Epithelial cell of proximal tubule (primary cell): Measurements from ENCODE around the gene PTPN3. TPM values are rescaled to one million over a fixed set of nuclear protein-coding genes. Genes with fewer than 3 reads are reported as not detected.

Experiments used
- DNase-seq: peaks from one replicate; pipeline ENCODE4 v3.0.0-alpha.2; 2011; ENCODE audit warnings: low read depth
- H3K4me3 ChIP-seq: 2 replicates; pipeline ENCODE4 v1.5.1; 2011; ENCODE audit warnings: low read depth, mild to moderate bottlenecking, low read length
- CTCF ChIP-seq: conservative IDR thresholded peaks from 2 replicates; pipeline ENCODE4 v1.5.1; 2012; ENCODE audit warnings: low read depth, mild to moderate bottlenecking, low read length
- total RNA-seq: library from RNA; depleted of rRNA; stranded (reverse); fragments of >200 nt; gene quantifications from 2 replicates; pipeline ENCODE4 v1.2.3, GENCODE V29; 2015

Gene PTPN3
- total RNA-seq, 1 donor from 2014 or later = 53.0 TPM

GRCh38 chr9:109471475-109472393 lies 26.4 kb downstream of the PTPN3 start:
- no peak for TF ChIP-seq CTCF
- no peak for DNase-seq
- H3K4me3 ChIP-seq = no peak overlapping the region

- DNase-seq = peak; percentile 59
- TF ChIP-seq CTCF = peak; percentile 95
Observed at GRCh38 chr9:109469646-109470358, 28.3 kb downstream of the PTPN3 start.

GRCh38 chr9:109468927-109469326 lies 29.2 kb downstream of the PTPN3 start:
- no peak overlapping the region for H3K4me3 ChIP-seq
- no peak for TF ChIP-seq CTCF
- no peak for DNase-seq

More at GRCh38 chr9:109469646-109470358, 28.3 kb downstream of the PTPN3 start:
- peak overlapping the region; percentile 21 for H3K4me3 ChIP-seq

GRCh38 chr9:109467936-109468335 lies 30.2 kb downstream of the PTPN3 start:
- no peak for TF ChIP-seq CTCF
- no peak for DNase-seq
- H3K4me3 ChIP-seq = no peak overlapping the region

GRCh38 chr9:109466623-109467590 lies 31.2 kb downstream of the PTPN3 start:
- no peak for TF ChIP-seq CTCF
- no peak overlapping the region for H3K4me3 ChIP-seq
- no peak for DNase-seq

GRCh38 chr9:109463924-109464625 lies 34.0 kb downstream of the PTPN3 start:
- DNase-seq = no peak

More at GRCh38 chr9:109463924-109464625, 34.0 kb downstream of the PTPN3 start:
- no peak overlapping the region for H3K4me3 ChIP-seq
- TF ChIP-seq CTCF = no peak
